ENCODE data around the gene MTMR12.

MTMR12 gene

GRCh38 chr5:32274548-32275395 is 38.0 kb downstream of the MTMR12 start:
- no peak for TF ChIP-seq JUND (IDR thresholded peaks at IDR 0.05; ENCODE audit: low read depth)
- DNase-seq (ENCODE audit: low read depth in 1 of 2, low spot score in 1 of 2), result no peak
- in situ Hi-C loops (cut with HindIII; ENCODE audit: low pct_unique_long_range_greater_than_20kb, low sequenced_read_pairs), result no loop called here

- no peak for DNase-seq (ENCODE audit: low read depth in 1 of 2, low spot score in 1 of 2)
- in situ Hi-C loops (cut with HindIII; ENCODE audit: low pct_unique_long_range_greater_than_20kb, low sequenced_read_pairs), result no loop called here
- TF ChIP-seq JUND (IDR thresholded peaks at IDR 0.05; ENCODE audit: low read depth), result no peak
These were observed 38.9 kb downstream of the MTMR12 start for GRCh38 chr5:32273821-32274220.

GRCh38 chr5:32272746-32273145 is 40.0 kb downstream of the MTMR12 start:
- DNase-seq (ENCODE audit: low read depth in 1 of 2, low spot score in 1 of 2), result peak in 1 of 2 experiments; percentile 60
- no peak for TF ChIP-seq JUND (IDR thresholded peaks at IDR 0.05; ENCODE audit: low read depth)
- in situ Hi-C loops (cut with HindIII; ENCODE audit: low pct_unique_long_range_greater_than_20kb, low sequenced_read_pairs), result no loop called here

- DNase-seq (ENCODE audit: low read depth in 1 of 2, low spot score in 1 of 2), result no peak
- no peak for TF ChIP-seq JUND (IDR thresholded peaks at IDR 0.05; ENCODE audit: low read depth)
- in situ Hi-C loops (cut with HindIII; ENCODE audit: low pct_unique_long_range_greater_than_20kb, low sequenced_read_pairs), result no loop called here
These were observed 41.8 kb downstream of the MTMR12 start for GRCh38 chr5:32270946-32271345.

- no peak for DNase-seq (ENCODE audit: low read depth in 1 of 2, low spot score in 1 of 2)
- TF ChIP-seq JUND (IDR thresholded peaks at IDR 0.05; ENCODE audit: low read depth), result no peak
- in situ Hi-C loops (cut with HindIII; ENCODE audit: low pct_unique_long_range_greater_than_20kb, low sequenced_read_pairs), result no loop called here
These were observed 42.6 kb downstream of the MTMR12 start for GRCh38 chr5:32270178-32270577.

GRCh38 chr5:32265902-32266301 is 46.8 kb downstream of the MTMR12 start:
- no peak for TF ChIP-seq JUND (IDR thresholded peaks at IDR 0.05; ENCODE audit: low read depth)
- no peak for DNase-seq (ENCODE audit: low read depth in 1 of 2, low spot score in 1 of 2)
- in situ Hi-C loops (cut with HindIII; ENCODE audit: low pct_unique_long_range_greater_than_20kb, low sequenced_read_pairs), result no loop called here

- in situ Hi-C loops (cut with HindIII; ENCODE audit: low pct_unique_long_range_greater_than_20kb, low sequenced_read_pairs), result no loop called here
- no peak for TF ChIP-seq JUND (IDR thresholded peaks at IDR 0.05; ENCODE audit: low read depth)
- DNase-seq (ENCODE audit: low read depth in 1 of 2, low spot score in 1 of 2), result no peak
These were observed 47.7 kb downstream of the MTMR12 start for GRCh38 chr5:32264957-32265572.

- in situ Hi-C loops (cut with HindIII; ENCODE audit: low pct_unique_long_range_greater_than_20kb, low sequenced_read_pairs), result no loop called here
These were observed 49.1 kb downstream of the MTMR12 start for GRCh38 chr5:32263684-32264083.

GRCh38 chr5:32261198-32261597 is 51.5 kb downstream of the MTMR12 start:
- no peak for TF ChIP-seq JUND (IDR thresholded peaks at IDR 0.05; ENCODE audit: low read depth)
- in situ Hi-C loops (cut with HindIII; ENCODE audit: low pct_unique_long_range_greater_than_20kb, low sequenced_read_pairs), result no loop called here
- no peak for DNase-seq (ENCODE audit: low read depth in 1 of 2, low spot score in 1 of 2)

More at GRCh38 chr5:32263684-32264083, 49.1 kb downstream of the MTMR12 start:
- no peak for TF ChIP-seq JUND (IDR thresholded peaks at IDR 0.05; ENCODE audit: low read depth)
- peak in 1 of 2 experiments; percentile 52 for DNase-seq (ENCODE audit: low read depth in 1 of 2, low spot score in 1 of 2)

- DNase-seq (ENCODE audit: low read depth in 1 of 2, low spot score in 1 of 2), result no peak
- in situ Hi-C loops (cut with HindIII; ENCODE audit: low pct_unique_long_range_greater_than_20kb, low sequenced_read_pairs), result no loop called here
- no peak for TF ChIP-seq JUND (IDR thresholded peaks at IDR 0.05; ENCODE audit: low read depth)
These were observed 53.7 kb downstream of the MTMR12 start for GRCh38 chr5:32259033-32259432.

- in situ Hi-C loops (cut with HindIII; ENCODE audit: low pct_unique_long_range_greater_than_20kb, low sequenced_read_pairs), result no loop called here
- no peak for DNase-seq (ENCODE audit: low read depth in 1 of 2, low spot score in 1 of 2)
- no peak for TF ChIP-seq JUND (IDR thresholded peaks at IDR 0.05; ENCODE audit: low read depth)
These were observed 54.3 kb downstream of the MTMR12 start for GRCh38 chr5:32258424-32258823.

- TF ChIP-seq JUND (IDR thresholded peaks at IDR 0.05; ENCODE audit: low read depth), result no peak
- no peak for DNase-seq (ENCODE audit: low read depth in 1 of 2, low spot score in 1 of 2)
- in situ Hi-C loops (cut with HindIII; ENCODE audit: low pct_unique_long_range_greater_than_20kb, low sequenced_read_pairs), result no loop called here
These were observed 57.2 kb downstream of the MTMR12 start for GRCh38 chr5:32255540-32255900.

- peak; percentile 20 to 93 for DNase-seq (ENCODE audit: low read depth in 1 of 2, low spot score in 1 of 2)
- in situ Hi-C loops (cut with HindIII; ENCODE audit: low pct_unique_long_range_greater_than_20kb, low sequenced_read_pairs), result no loop called here
- no peak for TF ChIP-seq JUND (IDR thresholded peaks at IDR 0.05; ENCODE audit: low read depth)
These were observed 57.7 kb downstream of the MTMR12 start for GRCh38 chr5:32254881-32255539.

Measured in T47D (cell line).